Heart right ventricle (tissue), 16 donors: ENCODE data around the gene SORL1. TPM values are rescaled to one million over a fixed set of nuclear protein-coding genes. Genes with fewer than 3 reads are reported as not detected.

Experiments used
- ATAC-seq, 8 donors: fragments of 200-7000 bp; cut with Tn5 transposase; one replicate each; pipeline ENCODE4 v1.9.1; 2020; ENCODE audit warnings: mild to moderate bottlenecking in 8 of 8, moderate library complexity in 8 of 8, moderate number of reproducible peaks in 1 of 8
- DNase-seq, 2 donors: peaks; one replicate each; pipeline ENCODE4 v3.0.0-alpha.2; 2020
- H3K27ac ChIP-seq, 10 donors: fragments of 200-600 bp; sonication (generic) in 2 of 10; one replicate each; pipeline versions ENCODE4 v1.5.0 to v1.8.0; 2020 to 2022; ENCODE audit warnings: mild to moderate bottlenecking in 3 of 10
- H3K27me3 ChIP-seq, 7 donors: fragments of 200-600 bp; one replicate each; pipeline ENCODE4 v1.8.0; 2021 to 2022; ENCODE audit warnings: mild to moderate bottlenecking in 2 of 7
- H3K36me3 ChIP-seq, 9 donors: fragments of 200-600 bp; sonication (generic) in 1 of 9; one replicate each; pipeline versions ENCODE4 v1.5.0 to v1.8.0; 2020 to 2022; ENCODE audit warnings: mild to moderate bottlenecking in 2 of 9
- H3K4me1 ChIP-seq, 9 donors: fragments of 200-600 bp; sonication (generic) in 1 of 9; one replicate each; pipeline versions ENCODE4 v1.5.0 to v1.8.0; 2020 to 2022; ENCODE audit warnings: mild to moderate bottlenecking in 4 of 9
- H3K4me3 ChIP-seq, 10 donors: fragments of 200-600 bp; sonication (generic) in 2 of 10; one replicate each; pipeline versions ENCODE4 v1.5.0 to v1.8.0; 2020 to 2022; ENCODE audit warnings: mild to moderate bottlenecking in 7 of 10, moderate library complexity in 2 of 10
- H3K9me3 ChIP-seq, 11 donors: fragments of 200-600 bp in 10 of 11; sonication (generic) in 2 of 11; one replicate each; pipeline versions ENCODE4 v1.5.0 to v1.8.0; 2013 to 2022; ENCODE audit warnings: mild to moderate bottlenecking in 2 of 11, control low read depth in 1 of 11, moderate library complexity in 1 of 11
- WGBS, 2 donors: extraction: QIAGEN DNeasy Blood & Tissue Kit; methylation state at CpG; one replicate each; pipeline ENCODE4 v1.1.7; 2013; ENCODE audit warnings: inconsistent platforms in 1 of 2; 5-methylcytosine and 5-hydroxymethylcytosine counted together
- intact Hi-C, 10 donors: fragments of 100-400 bp; cut with DNase I; formaldehyde crosslinking; loops; one replicate each; pipeline versions ENCODE4 v1.11.1 to v1.14.2; 2022
- polyA plus RNA-seq, 2 donors: library from polyadenylated mRNA; stranded (reverse); fragments of 200-250 nt; gene quantifications; one replicate each; pipeline ENCODE4 v1.2.3, GENCODE V29; 2013
- total RNA-seq, 10 donors: library from RNA; stranded (reverse); fragmentation: NEBNext Ultra II Directional in 3 of 10; extraction: Animal tissue kit (Norgen Biotek cat#: 25700) in 3 of 10; gene quantifications; one replicate each; pipeline versions ENCODE4 v1.2.1 to v1.2.4, GENCODE V29; 2021 to 2023
- TF ChIP-seq, protein P1 (sequence below), 9 donors: fragments of 200-600 bp; sonication (generic) in 2 of 9; IDR thresholded peaks; one replicate each; pipeline versions ENCODE4 v1.5.0 to v1.8.0; 2021 to 2022; ENCODE audit warnings: antibody characterized with exemption in 9 of 9, mild to moderate bottlenecking in 5 of 9, moderate library complexity in 1 of 9
- donor health status: Arrhythmogenic right ventricular cardiomyopathy.
- donor health status: ischemic (EF 13 %, LVEDD 7.1; RV severe dilation, severe dysfunction).
- donor health status: healthy with polysubstance abuse.
- donor health status: DM: no; HTN: yes; CAD: no.
- donor health status: DM: no; HTN: no; CAD: no.
- donor health status: ischemic (EF 25% LVEDD 6.9; RV normal size, moderate dysfunction).
- donor health status: ischemic (EF 25% LVEDD 5.7; RV mildly dilated, moderate dysfunction).
- donor health status: healthy.
- donor health status: DM: yes; HTN: yes; CAD: no.
- donor health status: Ischemic cardiomyopathy.
- donor health status: ischemic (EF 35%, LVEDD 5.7; RV mildly dilated, moderate dysfunction).
- donor health status: nonischemic (EF 11% LVEDD 7.7; RV severe dilation, severe dysfunction).
- donor health status: DM: yes; HTN: yes; CAD: no.
- donor health status: PGD.
- donor health status: ischemic (EF 29% LVEDD 5.4; RV normal size, mild dysfunction).
- donor health status: nonischemic (EF 23%, LVEDD 6.1; RV moderate dilation, normal function).

SORL1 gene
- total and polyA plus RNA-seq, 12 donors, result 0.26 to 15.1 (median 8.7) TPM

DNA sequence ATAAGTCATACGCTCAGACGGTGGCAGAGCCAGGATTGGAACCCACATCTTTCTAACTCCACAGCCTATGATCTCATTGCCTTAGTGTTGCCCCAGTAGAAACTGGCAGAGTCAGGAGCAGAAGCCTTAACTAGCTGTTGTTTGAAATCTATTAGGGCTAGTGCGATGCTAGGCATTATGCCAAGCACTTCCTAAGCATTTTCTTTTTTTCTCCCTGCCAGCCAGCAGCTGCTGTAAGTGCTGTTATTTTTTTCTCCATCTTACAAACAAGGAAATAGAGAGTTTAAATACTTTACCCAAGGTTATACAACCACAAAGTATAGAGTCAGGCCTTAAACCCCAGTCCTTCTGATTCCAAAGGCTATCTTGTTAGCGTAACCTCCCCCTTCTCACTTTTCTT lies 161.6 kb downstream of the SORL1 start:
- H3K4me1 ChIP-seq, result no peaks in the 10 kb centered on the region
- intact Hi-C loops, result no loop called here
- H3K9me3 ChIP-seq, result no peaks in the 10 kb centered on the region
- TF ChIP-seq, protein P1, sequence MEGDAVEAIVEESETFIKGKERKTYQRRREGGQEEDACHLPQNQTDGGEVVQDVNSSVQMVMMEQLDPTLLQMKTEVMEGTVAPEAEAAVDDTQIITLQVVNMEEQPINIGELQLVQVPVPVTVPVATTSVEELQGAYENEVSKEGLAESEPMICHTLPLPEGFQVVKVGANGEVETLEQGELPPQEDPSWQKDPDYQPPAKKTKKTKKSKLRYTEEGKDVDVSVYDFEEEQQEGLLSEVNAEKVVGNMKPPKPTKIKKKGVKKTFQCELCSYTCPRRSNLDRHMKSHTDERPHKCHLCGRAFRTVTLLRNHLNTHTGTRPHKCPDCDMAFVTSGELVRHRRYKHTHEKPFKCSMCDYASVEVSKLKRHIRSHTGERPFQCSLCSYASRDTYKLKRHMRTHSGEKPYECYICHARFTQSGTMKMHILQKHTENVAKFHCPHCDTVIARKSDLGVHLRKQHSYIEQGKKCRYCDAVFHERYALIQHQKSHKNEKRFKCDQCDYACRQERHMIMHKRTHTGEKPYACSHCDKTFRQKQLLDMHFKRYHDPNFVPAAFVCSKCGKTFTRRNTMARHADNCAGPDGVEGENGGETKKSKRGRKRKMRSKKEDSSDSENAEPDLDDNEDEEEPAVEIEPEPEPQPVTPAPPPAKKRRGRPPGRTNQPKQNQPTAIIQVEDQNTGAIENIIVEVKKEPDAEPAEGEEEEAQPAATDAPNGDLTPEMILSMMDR (IDR thresholded peaks at IDR 0.05), result no peak
- ATAC-seq, result no peak
- no peak for DNase-seq
- H3K4me3 ChIP-seq, result no peak overlapping the region
- peaks cover 0 to 100% (median 0%) of the 10 kb centered on the region in 9 donors for H3K36me3 ChIP-seq
- H3K27ac ChIP-seq, result no peak overlapping the region
- H3K27me3 ChIP-seq, result no peaks in the 10 kb centered on the region
- 76 to 79% methylated on average over 4 of the region's 4 CpGs for WGBS, 2 donors

DNA sequence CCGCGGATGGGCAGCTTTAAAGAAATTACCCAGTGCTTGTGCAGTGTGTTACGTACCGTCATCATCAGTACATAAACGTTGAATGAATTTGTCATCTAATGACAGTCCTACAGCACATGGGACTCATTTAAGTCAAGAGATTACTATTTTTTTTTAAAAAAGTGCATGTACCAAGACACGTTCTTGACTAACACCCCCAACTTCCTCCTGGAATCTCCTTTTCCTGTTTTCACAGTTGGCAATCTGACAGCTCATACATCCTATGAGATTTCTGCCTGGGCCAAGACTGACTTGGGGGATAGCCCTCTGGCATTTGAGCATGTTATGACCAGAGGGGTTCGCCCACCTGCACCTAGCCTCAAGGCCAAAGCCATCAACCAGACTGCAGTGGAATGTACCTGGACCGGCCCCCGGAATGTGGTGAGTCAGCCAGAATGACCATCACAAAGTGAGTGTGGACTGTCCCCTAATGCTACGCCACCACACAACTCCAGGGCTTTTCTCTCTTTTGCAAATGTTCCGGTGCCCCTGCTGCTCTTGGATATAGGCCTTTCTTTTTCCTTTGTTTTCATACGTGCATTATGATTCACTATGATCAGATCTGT lies 162.6 kb downstream of the SORL1 start:
- Histone ChIP-seq H3K36me3 (peaks cover 0 to 100% (median 0%) of the 10 kb centered on the region in 9 donors), H3K4me1 (no peaks in the 10 kb centered on the region), H3K27ac (no peak overlapping the region), H3K27me3 (no peaks in the 10 kb centered on the region), H3K9me3 (no peaks in the 10 kb centered on the region), H3K4me3 (no peak overlapping the region)
- 68 to 77% methylated on average over 12 of the region's 12 CpGs for WGBS, 2 donors
- intact Hi-C loops, result no loop called here
- TF ChIP-seq, protein P1 (IDR thresholded peaks at IDR 0.05), result no peak
- ATAC-seq (no peak), DNase-seq (no peak)

DNA sequence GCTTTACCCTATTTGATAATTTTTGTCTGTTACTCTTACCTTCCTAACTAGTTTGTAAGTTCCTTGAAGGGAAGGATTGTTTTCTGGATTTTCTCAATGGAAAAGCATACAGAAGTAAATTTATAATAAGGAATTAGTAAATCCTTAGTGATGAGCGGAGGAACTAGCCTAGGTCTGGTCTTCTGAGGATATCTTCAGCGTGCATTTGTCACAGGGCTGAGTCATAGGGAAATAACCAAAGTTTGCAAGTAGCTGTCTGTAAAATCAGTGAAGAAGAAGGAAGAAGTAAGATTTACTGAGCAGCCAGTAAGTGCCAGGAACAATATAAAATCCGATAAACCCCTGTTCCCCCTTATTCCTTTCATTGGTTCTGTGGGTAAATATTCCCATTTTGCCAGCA lies 163.4 kb downstream of the SORL1 start:
- H3K4me3 ChIP-seq, result no peak overlapping the region
- H3K36me3 ChIP-seq, result peaks cover 0 to 100% (median 0%) of the 10 kb centered on the region in 9 donors
- H3K4me1 ChIP-seq, result no peaks in the 10 kb centered on the region
- no peak overlapping the region for H3K27ac ChIP-seq
- WGBS, 2 donors, result 84 to 89% methylated on average over 3 of the region's 3 CpGs
- TF ChIP-seq, protein P1 (IDR thresholded peaks at IDR 0.05), result no peak
- DNase-seq (no peak), ATAC-seq (no peak)
- intact Hi-C loops, result no loop called here
- no peaks in the 10 kb centered on the region for H3K27me3 ChIP-seq
- no peaks in the 10 kb centered on the region for H3K9me3 ChIP-seq

DNA sequence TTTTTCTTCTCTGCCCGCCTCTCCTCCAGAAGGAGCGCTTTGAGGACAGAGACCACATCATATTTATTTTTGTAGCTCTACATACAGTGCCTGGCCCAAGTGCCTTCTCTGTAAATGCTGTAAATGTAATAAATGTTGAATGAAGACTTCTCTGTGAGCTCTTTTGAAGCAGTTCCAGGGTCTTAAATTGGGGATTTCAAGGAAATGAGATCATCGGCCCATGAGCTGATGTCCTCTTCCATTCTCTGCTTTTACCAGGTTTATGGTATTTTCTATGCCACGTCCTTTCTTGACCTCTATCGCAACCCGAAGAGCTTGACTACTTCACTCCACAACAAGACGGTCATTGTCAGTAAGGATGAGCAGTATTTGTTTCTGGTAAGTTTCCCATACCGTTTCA lies 166.4 kb downstream of the SORL1 start:
- intact Hi-C loops, result no loop called here
- Histone ChIP-seq H3K4me3 (no peak overlapping the region), H3K27me3 (no peaks in the 10 kb centered on the region), H3K9me3 (no peaks in the 10 kb centered on the region), H3K4me1 (no peaks in the 10 kb centered on the region), H3K36me3 (peaks cover 0 to 99% (median 0%) of the 10 kb centered on the region in 9 donors), H3K27ac (no peak overlapping the region)
- DNase-seq (no peak), ATAC-seq (no peak)
- TF ChIP-seq, protein P1 (IDR thresholded peaks at IDR 0.05), result no peak
- WGBS, 2 donors, result 84 to 87% methylated on average over 8 of the region's 8 CpGs
